Aorta (tissue), 5 donors: ENCODE results near the gene TSEN15. TPM values are rescaled to one million over a fixed set of nuclear protein-coding genes. Genes with fewer than 3 reads are reported as not detected.

Experiments
- ATAC-seq: fragments of 200-7000 bp; cut with Tn5 transposase; one replicate; pipeline ENCODE4 v1.9.1; 2022; ENCODE audit warnings: moderate library complexity; ENCODE audit not compliant: low FRiP score
- DNase-seq, 2 donors: peaks; one replicate each; pipeline ENCODE4 v3.0.0-alpha.2; 2020
- H3K27ac ChIP-seq, 2 donors: one replicate each; pipeline ENCODE4 v1.5.1; 2013; ENCODE audit warnings: low read length in 2 of 2, mild to moderate bottlenecking in 2 of 2, moderate library complexity in 2 of 2, control low read depth in 1 of 2, inconsistent platforms in 1 of 2, low read depth in 1 of 2
- H3K27me3 ChIP-seq, 2 donors: one replicate each; pipeline ENCODE4 v1.6.1; 2013; ENCODE audit warnings: control low read depth in 1 of 2, low read length in 1 of 2, mild to moderate bottlenecking in 1 of 2, moderate library complexity in 1 of 2; ENCODE audit not compliant: insufficient read depth in 2 of 2, control insufficient read depth in 1 of 2
- H3K36me3 ChIP-seq, 2 donors: one replicate each; pipeline ENCODE4 v1.6.1; 2013; ENCODE audit warnings: control low read depth in 1 of 2, low read length in 1 of 2, mild to moderate bottlenecking in 1 of 2; ENCODE audit not compliant: insufficient read depth in 2 of 2, control insufficient read depth in 1 of 2
- H3K4me1 ChIP-seq, 2 donors: one replicate each; pipeline ENCODE4 v1.6.1; 2013; ENCODE audit warnings: low read length in 2 of 2, control low read depth in 1 of 2, mild to moderate bottlenecking in 1 of 2, moderate library complexity in 1 of 2; ENCODE audit not compliant: insufficient read depth in 2 of 2, control insufficient read depth in 1 of 2
- H3K4me3 ChIP-seq, 2 donors: one replicate each; pipeline ENCODE4 v1.5.1; 2013; ENCODE audit warnings: low read length in 2 of 2, control low read depth in 1 of 2, mild to moderate bottlenecking in 1 of 2
- H3K9me3 ChIP-seq: one replicate; pipeline ENCODE4 v1.6.1; 2013; ENCODE audit warnings: mild to moderate bottlenecking, low read length; ENCODE audit not compliant: control insufficient read depth
- WGBS, 2 donors: extraction: QIAGEN DNeasy Blood & Tissue Kit; methylation state at CpG; one replicate each; pipeline ENCODE4 v1.1.7; 2013; 5-methylcytosine and 5-hydroxymethylcytosine counted together
- intact Hi-C, 2 donors: fragments of 100-400 bp; cut with DNase I; formaldehyde crosslinking; loops; one replicate each; pipeline versions ENCODE4 v1.14.2 to v1.15.0; 2022
- polyA plus RNA-seq, 2 donors: library from polyadenylated mRNA; stranded (reverse); fragments of 200-250 nt; gene quantifications; one replicate each; pipeline ENCODE4 v1.2.3, GENCODE V29; 2013
- total RNA-seq, 2 donors: library from RNA; stranded (reverse); fragmentation: NEBNext Ultra II Directional; extraction: Animal tissue kit (Norgen Biotek cat#: 25700); gene quantifications; one replicate each; pipeline ENCODE4 v1.2.1, GENCODE V29; 2021
- donor health status: healthy with polysubstance abuse.
- donor health status: Bipolar disorder and iron deficiency.
- donor health status: DM: no; HTN: no; CAD: no.
- donor health status: DM: no; HTN: no; CAD: no.
- donor health status: DM: yes; HTN: yes; CAD: no.

The TSEN15 gene
- total and polyA plus RNA-seq, 4 donors: 16.0 to 27.8 (median 24.9) TPM

DNA sequence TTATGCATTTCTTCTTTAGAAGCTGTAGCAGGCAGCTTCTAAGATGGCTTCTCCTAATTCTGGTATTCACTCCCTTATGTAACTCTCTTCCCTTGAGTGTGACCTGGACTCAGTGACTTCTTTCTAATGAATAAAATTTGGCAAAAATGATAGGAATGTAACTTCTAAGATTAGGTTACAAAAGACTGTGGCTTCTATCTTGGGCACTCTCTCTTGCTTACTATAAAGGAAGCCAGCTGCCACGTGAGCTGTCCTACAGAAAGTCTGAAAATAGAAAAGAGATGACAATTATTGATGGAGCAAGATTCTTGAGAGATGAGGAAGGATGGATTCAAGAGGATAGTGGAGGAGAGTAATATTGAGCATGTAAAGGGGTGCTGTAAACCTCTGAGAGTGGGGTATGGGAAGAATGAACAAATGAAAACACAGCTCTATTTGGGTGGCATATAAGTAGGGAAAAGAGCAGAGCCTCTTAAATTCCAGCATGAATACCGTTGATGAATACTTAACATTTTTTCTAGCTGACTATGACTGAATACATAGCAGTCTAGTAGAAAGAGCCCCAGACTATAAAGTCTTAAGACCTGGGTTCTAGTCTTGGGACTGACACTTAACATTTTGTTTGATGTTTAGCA is 5.5 kb downstream of the TSEN15 start:
- Histone ChIP-seq H3K4me3 (peak overlapping the region in 1 of 2 donors; percentile 48), H3K36me3 (no peaks in the 10 kb centered on the region), H3K4me1 (no peaks in the 10 kb centered on the region), H3K9me3 (no peaks in the 10 kb centered on the region), H3K27me3 (no peaks in the 10 kb centered on the region), H3K27ac (peak overlapping the region in 1 of 2 donors; percentile 36)
- 5 to 7% methylated on average over 2 of the region's 2 CpGs for WGBS, 2 donors
- DNase-seq: no peak
- no peak for ATAC-seq
- intact Hi-C loops: no loop called here

- DNase-seq (no peak), ATAC-seq (no peak)
- Histone ChIP-seq H3K9me3 (no peaks in the 10 kb centered on the region), H3K4me1 (no peaks in the 10 kb centered on the region), H3K4me3 (no peak overlapping the region), H3K27ac (no peak overlapping the region), H3K27me3 (no peaks in the 10 kb centered on the region), H3K36me3 (peaks cover 0 to 2% of the 10 kb centered on the region in 2 donors)
- intact Hi-C loops: no loop called here
These were observed 8.4 kb downstream of the TSEN15 start for GRCh38 chr1:184059887-184060286.

- intact Hi-C loops: no loop called here
- WGBS, 2 donors: 47 to 55% methylated on average over 3 of the region's 3 CpGs
- Histone ChIP-seq H3K27me3 (no peaks in the 10 kb centered on the region), H3K27ac (no peak overlapping the region), H3K36me3 (peaks cover 0 to 2% of the 10 kb centered on the region in 2 donors), H3K9me3 (no peaks in the 10 kb centered on the region), H3K4me1 (no peaks in the 10 kb centered on the region), H3K4me3 (no peak overlapping the region)
- DNase-seq: no peak
- no peak for ATAC-seq
These were observed 8.8 kb downstream of the TSEN15 start for GRCh38 chr1:184060316-184060715.

DNA sequence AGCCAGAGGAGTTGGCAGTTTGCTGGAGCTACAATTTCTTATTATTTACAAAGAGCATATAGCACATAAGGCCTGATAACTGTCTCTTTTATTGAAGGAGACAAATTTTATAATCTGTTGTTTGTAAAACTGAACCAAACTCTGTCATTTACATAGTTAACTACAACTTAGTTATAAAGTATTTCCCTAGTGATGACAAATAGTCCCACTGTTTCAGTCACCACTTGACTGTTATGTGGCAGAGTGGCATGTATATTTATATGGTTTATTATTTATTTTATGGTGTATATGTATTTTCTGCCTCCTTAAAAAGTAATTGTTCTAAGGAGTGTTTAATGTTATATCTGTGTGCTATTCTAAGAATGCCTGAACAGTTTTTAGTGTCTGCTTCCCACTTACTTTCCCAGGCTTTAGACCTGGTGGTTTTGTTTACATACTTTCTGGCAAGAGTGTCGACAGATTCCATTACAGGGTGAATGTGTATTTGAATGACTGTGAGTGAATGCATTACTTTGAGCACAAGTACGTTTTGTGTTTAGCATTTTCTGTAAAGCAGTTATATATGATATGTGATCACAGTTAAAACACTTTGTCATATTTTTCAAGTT is 10.0 kb downstream of the TSEN15 start:
- intact Hi-C loops: no loop called here
- H3K27ac ChIP-seq: no peak overlapping the region
- ATAC-seq: no peak

DNA sequence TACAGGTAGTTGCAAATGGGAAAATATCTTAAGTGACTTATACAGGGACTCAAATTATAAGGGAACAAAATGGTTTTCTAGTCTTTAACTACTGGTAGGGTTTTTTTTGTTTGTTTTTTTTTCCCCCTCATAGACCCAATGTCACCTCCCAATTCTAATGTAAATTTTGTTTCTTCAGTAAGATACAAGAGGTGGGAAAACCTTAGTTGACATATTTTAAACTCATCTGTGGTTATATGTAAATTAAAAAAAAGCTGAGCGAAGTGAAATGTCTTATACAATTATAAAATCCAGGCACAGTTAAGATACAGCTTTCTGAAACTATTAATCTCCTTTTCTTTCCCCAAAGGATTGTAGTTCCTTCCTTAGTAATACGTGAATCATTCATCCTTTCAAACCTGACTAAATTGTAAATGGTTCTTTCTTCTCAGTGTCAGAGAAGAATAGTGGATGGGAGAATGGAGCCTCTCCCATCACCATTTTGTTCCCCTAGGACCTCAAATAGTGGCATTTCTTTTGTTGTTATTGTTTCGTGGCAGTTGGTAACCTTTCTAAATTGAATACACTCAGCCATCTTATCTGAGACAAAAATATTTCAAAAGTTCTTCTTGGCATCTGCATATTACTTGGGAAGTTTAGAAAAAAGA is 11.2 kb downstream of the TSEN15 start:
- WGBS, 2 donors: 45 to 57% methylated on average over 3 of the region's 3 CpGs
- H3K27ac ChIP-seq: no peak overlapping the region
- intact Hi-C loops: no loop called here
- H3K36me3 ChIP-seq: peaks cover 0 to 2% of the 10 kb centered on the region in 2 donors
- DNase-seq: no peak
- no peaks in the 10 kb centered on the region for H3K4me1 ChIP-seq
- no peak for ATAC-seq
- no peak overlapping the region for H3K4me3 ChIP-seq
- H3K27me3 ChIP-seq: no peaks in the 10 kb centered on the region
- H3K9me3 ChIP-seq: no peaks in the 10 kb centered on the region

More for the DNA sequence above, 10.0 kb downstream of the TSEN15 start:
- WGBS, 2 donors: 7 to 16% methylated on average over 2 of the region's 2 CpGs
- Histone ChIP-seq H3K27me3 (no peaks in the 10 kb centered on the region), H3K36me3 (peaks cover 0 to 2% of the 10 kb centered on the region in 2 donors), H3K9me3 (no peaks in the 10 kb centered on the region), H3K4me1 (no peaks in the 10 kb centered on the region), H3K4me3 (no peak overlapping the region)
- DNase-seq: no peak

GRCh38 chr1:184065559-184065958 is 14.0 kb downstream of the TSEN15 start:
- H3K27ac ChIP-seq: no peak overlapping the region
- no peaks in the 10 kb centered on the region for H3K27me3 ChIP-seq
- no peak for ATAC-seq
- no peaks in the 10 kb centered on the region for H3K9me3 ChIP-seq
- intact Hi-C loops: no loop called here
- no peaks in the 10 kb centered on the region for H3K4me1 ChIP-seq
- H3K4me3 ChIP-seq: no peak overlapping the region
- DNase-seq: no peak
- H3K36me3 ChIP-seq: peaks cover 0 to 2% of the 10 kb centered on the region in 2 donors

DNA sequence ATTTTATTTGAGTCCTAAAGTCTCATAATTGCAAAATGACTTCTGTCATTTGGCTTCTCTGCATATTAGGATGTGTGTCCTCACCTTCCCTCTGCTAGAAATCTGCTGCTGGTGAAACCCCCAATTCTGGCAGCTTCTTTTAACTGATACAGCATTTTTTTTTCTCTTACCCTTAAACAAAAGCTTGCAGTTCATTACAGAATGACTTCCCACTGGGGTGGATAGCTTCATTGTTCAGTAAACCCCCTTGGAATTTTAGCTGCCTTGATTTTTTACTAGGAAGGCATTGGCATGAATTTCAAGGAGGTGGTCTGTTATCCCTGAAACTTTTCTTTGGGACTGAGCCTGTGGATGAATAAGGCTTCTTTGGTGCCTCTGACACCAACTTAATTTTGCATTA is 16.8 kb downstream of the TSEN15 start:
- intact Hi-C loops: no loop called here
- peaks cover 0 to 2% of the 10 kb centered on the region in 2 donors for H3K36me3 ChIP-seq
- DNase-seq: no peak
- H3K9me3 ChIP-seq: no peaks in the 10 kb centered on the region
- ATAC-seq: no peak
- no peak overlapping the region for H3K4me3 ChIP-seq
- no peaks in the 10 kb centered on the region for H3K4me1 ChIP-seq
- H3K27ac ChIP-seq: no peak overlapping the region
- no peaks in the 10 kb centered on the region for H3K27me3 ChIP-seq

- Histone ChIP-seq H3K27ac (no peak overlapping the region), H3K27me3 (no peaks in the 10 kb centered on the region), H3K4me1 (no peaks in the 10 kb centered on the region), H3K9me3 (no peaks in the 10 kb centered on the region), H3K4me3 (no peak overlapping the region), H3K36me3 (no peaks in the 10 kb centered on the region)
- intact Hi-C loops: no loop called here
- no peak for ATAC-seq
- 71 to 74% methylated on average over 2 of the region's 2 CpGs for WGBS, 2 donors
- DNase-seq: no peak
These were observed 18.1 kb downstream of the TSEN15 start for GRCh38 chr1:184069675-184070074.

DNA sequence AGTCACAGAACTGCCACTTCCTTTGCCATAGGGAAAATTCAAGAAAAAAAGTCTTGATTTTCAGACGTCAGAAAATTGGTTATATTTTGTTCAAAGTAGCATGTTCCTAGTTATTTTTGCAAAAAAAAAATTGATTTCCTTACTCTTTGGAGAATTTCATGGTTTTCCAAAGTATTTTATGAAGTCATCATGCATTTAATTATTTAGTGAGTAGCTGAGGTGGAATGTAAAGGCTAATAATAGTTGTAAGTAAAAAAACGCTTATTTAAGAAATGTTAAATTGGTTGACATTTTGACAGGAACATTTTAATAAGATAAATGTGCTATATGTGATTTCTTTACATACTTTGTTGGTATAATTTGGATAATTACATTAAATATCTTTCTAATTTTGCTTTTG is 20.8 kb downstream of the TSEN15 start:
- intact Hi-C loops: no loop called here

More for the DNA sequence above, 20.8 kb downstream of the TSEN15 start:
- no peak for ATAC-seq
- Histone ChIP-seq H3K4me1 (no peaks in the 10 kb centered on the region), H3K9me3 (no peaks in the 10 kb centered on the region), H3K36me3 (no peaks in the 10 kb centered on the region), H3K4me3 (no peak overlapping the region), H3K27ac (no peak overlapping the region), H3K27me3 (no peaks in the 10 kb centered on the region)
- WGBS, 2 donors: 25 to 27% methylated on average over 2 of the region's 2 CpGs
- no peak for DNase-seq
